ENCODE measurements around the gene FEZF1.

Gene FEZF1

DNA sequence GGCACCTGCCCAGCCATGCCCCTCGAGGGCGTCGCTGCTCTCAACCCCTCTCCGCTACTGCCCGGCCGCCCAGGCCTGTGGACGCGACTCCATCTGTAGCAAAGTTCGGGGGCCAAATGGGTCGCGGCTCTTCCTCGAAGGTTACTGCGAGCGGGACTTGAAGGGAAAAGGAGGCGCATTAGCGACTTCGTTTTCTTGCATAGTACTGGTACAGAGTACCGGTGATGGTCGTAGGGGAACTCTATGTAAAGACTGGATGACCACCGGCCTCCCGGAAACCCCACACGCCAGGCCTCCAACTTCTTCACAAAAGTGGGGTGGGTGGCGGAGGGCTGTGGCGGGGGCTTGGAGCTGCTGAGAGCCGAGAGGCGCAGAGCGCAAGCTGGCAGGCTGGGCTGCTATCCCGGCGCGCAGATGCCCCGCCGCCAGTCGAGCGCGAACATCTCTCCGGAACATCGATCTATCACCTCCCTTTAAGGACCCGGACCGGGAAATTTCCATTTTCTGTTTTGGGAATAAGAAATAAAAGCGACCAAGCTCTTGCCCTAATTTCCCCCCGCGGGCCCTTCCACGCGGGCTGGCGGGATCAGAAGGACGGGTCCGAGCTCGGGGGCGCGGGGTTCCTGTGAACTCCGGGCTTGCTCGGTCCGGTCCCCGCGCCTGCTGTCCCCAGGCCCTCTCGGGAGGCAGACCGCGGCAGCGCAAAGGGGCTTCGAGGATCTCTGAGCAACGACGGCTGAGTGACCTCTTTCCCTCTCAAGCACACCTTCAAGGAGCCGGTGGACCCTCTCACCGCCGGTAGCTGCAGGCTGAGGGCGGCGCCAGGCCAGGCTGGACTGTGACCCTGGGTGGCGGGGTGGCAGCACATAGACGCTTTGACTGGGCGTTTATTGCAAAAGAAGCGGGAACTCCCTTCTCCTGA is 12.2 kb upstream of the FEZF1 start:
- no peak for FAIRE-seq
- TF ChIP-seq TAF1 (IDR thresholded peaks at IDR 0.05; ENCODE audit: borderline replicate concordance, low read depth, low read length) = no peak
- DNase-seq (ENCODE audit: insufficient read length) = no peak

DNA sequence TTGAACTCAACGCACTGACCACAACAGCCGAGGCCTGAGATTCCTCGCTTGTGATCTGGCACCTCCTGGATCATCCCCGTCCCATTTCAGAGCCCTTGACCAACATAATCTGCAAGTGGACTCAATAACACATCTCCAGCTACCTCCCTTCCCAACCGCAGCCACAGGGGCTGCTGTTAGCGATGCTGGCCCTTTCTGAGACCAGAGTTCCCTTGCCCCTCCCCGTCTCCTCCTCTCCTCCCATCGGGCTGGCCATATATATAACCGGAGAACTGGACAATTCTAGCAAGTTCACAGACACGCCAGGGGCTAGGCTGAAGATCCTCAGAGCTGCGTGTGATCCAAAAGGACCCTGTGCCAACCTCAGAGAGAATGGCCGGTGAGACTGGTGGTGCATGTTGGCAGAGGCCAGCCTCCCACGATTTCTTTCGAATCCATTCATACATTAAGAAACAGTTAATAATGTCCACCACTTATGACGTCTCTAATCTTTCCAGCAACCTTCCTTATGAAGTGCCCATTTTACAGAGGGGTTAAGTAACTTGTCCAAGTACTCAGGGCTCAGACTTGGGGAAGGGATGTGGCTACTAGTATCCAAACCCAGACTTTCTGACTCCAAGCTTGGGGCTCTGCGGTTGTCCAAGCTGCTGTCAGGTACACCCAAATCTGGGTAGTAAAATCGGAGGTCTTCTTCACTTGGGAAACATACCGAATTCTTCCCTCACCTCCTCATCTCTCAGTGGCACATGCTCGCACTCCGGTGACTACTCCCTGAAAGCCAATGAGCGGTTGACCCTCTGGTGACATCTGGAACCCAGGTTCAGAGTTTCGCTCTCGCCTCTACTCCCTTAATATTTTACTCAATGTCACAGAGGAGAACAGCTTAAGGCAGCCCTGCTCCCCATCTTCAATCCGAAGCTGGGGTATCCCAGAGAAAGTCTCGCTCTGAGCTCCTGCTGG is 11.2 kb upstream of the FEZF1 start:
- DNase-seq (ENCODE audit: insufficient read length) (no peak), FAIRE-seq (no peak)
- no peak for TF ChIP-seq POLR2A (IDR thresholded peaks at IDR 0.05; ENCODE audit: low read depth, low read length)
- TF ChIP-seq POLR2AphosphoS5 (IDR thresholded peaks at IDR 0.05; ENCODE audit: low read depth, low read length) = no peak

DNA sequence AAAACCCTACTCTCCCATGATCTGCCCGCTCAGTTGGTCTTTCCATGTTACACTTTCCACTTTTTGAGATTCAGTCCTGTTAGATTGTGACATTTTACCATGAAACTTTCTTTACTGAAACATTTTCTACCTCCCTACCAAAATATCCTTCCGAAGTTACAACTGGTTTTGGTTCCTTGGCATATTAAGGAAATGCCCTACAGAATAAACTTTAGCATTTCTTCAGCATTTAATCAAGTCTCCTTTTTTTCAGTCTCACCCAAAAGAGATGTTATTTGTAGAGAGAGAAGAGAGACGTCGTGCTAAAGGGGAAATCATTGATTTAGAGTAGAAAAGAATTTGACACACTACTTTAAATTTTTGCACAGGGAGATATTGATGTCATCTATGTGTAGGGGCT is 9.7 kb upstream of the FEZF1 start:
- no peak for FAIRE-seq
- no peak for TF ChIP-seq TAF1 (IDR thresholded peaks at IDR 0.05; ENCODE audit: borderline replicate concordance, low read depth, low read length)
- no peak for TF ChIP-seq POLR2AphosphoS5 (IDR thresholded peaks at IDR 0.05; ENCODE audit: low read depth, low read length)
- no peak for TF ChIP-seq POLR2A (IDR thresholded peaks at IDR 0.05; ENCODE audit: low read depth, low read length)
- no peak for DNase-seq (ENCODE audit: insufficient read length)

DNA sequence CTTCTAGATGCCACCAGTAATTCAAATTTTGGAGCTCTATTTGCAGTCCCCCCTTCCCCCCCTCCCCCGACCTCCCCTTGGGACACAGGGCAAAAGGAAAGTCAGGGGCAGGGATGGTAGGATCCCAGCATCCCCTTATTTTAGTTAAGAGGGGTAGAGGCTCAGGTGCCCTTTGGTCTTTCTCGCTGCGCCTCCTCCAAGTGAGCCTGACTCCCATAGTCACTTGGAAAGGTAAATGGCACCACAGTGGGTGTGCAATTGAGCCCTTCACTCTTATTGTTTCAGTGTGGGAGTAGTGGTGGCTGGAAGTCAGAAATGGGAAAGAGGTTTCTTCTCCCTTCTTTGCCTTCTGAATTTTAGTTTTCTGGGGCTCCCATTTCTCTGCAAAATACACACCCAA is 8.2 kb upstream of the FEZF1 start:
- no peak for TF ChIP-seq TAF1 (IDR thresholded peaks at IDR 0.05; ENCODE audit: borderline replicate concordance, low read depth, low read length)
- TF ChIP-seq POLR2A (IDR thresholded peaks at IDR 0.05; ENCODE audit: low read depth, low read length) = no peak
- TF ChIP-seq POLR2AphosphoS5 (IDR thresholded peaks at IDR 0.05; ENCODE audit: low read depth, low read length) = no peak
- DNase-seq (ENCODE audit: insufficient read length) = no peak
- FAIRE-seq = no peak

DNA sequence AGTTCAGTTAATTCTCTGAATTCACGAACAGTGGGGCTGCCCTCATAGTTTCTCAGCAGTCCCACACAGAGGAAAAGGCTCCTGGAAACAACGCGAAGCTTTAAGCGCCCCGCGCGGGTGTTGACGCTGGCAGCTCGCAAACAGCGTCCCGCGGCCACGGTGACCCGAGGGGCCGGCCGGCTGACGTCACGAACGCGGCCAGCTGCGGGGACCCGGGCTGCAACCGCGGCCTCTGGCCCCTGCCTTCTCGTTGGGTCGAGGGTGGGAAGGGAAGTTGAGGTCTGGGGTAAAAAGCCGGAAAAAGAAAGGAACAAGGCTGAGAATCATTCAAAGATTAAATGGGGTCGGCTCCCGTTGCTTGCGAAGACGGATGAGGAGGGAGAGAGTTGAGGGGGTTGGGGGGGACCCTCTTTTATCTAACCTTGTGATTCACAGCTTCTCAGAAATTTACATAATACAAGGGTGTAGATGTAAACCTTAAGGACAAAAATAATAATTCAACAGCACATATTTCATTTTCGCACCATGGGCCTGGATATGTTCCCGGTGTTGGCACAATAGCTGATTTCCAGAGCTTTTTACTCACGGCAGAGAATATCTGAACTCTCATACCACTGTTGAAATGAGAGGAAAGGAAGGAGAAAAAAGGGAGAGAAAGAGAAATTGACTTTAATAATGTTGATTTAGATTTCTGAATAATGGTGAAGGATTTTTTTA is 7.3 kb upstream of the FEZF1 start:
- FAIRE-seq = no peak
- DNase-seq (ENCODE audit: insufficient read length) = no peak
- no peak for TF ChIP-seq TAF1 (IDR thresholded peaks at IDR 0.05; ENCODE audit: borderline replicate concordance, low read depth, low read length)
- TF ChIP-seq POLR2AphosphoS5 (IDR thresholded peaks at IDR 0.05; ENCODE audit: low read depth, low read length) = no peak
- TF ChIP-seq POLR2A (IDR thresholded peaks at IDR 0.05; ENCODE audit: low read depth, low read length) = no peak

DNA sequence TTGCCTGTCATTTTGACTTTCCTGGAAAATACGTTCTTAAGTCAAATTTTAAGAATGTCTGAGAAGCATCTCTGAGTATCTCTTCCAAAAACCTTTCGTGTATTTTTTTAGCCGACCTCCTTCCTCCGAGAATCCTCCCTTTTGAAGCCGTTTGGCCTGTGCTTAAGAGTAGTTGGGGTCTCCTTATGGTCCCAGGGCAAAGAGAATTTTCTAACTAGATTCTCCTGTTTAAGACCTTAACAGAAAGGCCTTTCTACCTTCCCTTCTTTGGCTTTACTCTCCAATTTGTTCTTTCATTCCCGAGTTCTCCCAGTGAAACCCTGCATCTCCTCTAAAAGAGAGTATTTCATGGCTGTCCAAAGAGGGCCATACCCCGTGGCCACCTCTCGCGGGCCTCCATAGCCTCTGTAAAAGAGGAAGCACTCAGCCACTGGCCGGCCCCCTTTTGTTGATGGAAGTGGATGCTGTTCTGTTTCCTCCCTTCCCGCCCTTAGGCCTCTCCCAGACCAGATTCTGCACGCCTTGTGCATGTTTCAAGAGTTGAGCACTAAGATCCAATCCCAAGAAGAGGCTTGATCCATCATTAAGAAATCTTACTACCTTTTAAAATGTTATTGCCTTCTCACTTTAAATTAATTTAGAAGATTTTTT is 6.6 kb upstream of the FEZF1 start:
- no peak for DNase-seq (ENCODE audit: insufficient read length)
- FAIRE-seq = no peak

DNA sequence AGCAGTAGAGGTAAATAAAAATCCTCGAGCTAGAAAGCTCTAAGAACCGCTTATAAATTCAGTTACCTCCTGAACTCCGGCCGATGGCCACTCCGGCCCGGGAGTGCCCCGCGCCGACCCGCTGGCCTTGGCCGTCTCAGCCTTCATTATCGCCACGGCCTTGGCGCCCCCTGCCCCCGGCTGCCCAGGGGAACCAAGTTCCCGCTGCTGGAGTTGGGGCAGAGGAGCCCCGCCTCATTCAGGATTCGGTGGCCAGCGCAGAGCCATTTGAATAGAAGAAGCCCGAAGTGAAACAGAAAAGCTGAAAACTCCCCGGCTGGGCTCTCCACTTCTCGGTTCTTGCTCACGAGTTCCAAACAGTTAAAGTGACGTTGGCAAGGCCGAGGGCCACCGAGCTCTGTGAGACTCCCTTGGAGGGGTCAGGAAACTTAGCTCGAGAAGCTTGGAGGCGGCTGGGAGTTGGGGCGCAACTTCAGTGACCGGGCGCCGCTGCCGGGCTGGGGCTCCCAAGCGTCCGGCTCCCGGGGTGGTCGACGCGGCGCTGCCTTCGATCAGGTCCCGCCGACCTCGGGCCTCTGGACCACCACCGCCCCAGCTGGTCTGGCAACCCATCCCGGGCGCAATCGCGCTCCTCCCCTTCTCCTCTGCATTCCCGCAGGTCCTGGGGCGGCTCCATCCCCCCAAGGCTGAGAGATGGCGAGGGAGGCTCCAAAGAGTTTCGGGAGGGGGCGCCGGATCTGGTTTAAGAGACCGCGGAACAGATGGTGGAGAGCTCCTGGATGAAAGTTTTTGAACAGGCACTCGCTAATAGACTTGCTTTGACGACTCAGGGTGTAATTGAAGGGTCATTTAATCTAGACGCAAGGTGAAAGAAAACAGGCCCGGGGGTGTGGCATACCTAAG is 5.8 kb upstream of the FEZF1 start:
- TF ChIP-seq TAF1 (IDR thresholded peaks at IDR 0.05; ENCODE audit: borderline replicate concordance, low read depth, low read length) (no peak), POLR2A (IDR thresholded peaks at IDR 0.05; ENCODE audit: low read depth, low read length) (no peak), POLR2AphosphoS5 (IDR thresholded peaks at IDR 0.05; ENCODE audit: low read depth, low read length) (no peak)
- no peak for FAIRE-seq
- DNase-seq (ENCODE audit: insufficient read length) = no peak

More for the DNA sequence above, 6.6 kb upstream of the FEZF1 start:
- no peak for TF ChIP-seq POLR2AphosphoS5 (IDR thresholded peaks at IDR 0.05; ENCODE audit: low read depth, low read length)
- TF ChIP-seq TAF1 (IDR thresholded peaks at IDR 0.05; ENCODE audit: borderline replicate concordance, low read depth, low read length) = no peak
- no peak for TF ChIP-seq POLR2A (IDR thresholded peaks at IDR 0.05; ENCODE audit: low read depth, low read length)

DNA sequence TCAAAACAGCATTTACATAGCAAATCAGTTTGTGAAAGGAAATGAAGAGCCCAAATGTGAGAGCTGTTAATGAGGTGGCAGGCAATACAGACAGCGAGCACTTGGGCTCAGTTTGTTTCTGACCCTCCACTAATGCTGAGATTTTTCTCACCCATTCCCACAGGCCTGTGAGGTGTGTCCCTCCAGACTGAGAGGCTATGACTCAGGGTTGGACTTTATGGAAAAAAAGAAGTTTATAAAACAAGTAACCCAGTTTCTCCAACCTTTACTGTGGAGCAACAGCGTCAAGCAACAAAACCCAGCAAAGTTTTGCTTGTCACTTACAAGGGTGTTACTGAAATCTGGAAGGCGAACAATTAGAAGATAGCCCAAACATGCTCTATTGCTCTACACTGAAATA is 4.9 kb upstream of the FEZF1 start:
- DNase-seq (ENCODE audit: insufficient read length) (no peak), FAIRE-seq (no peak)
- no peak for TF ChIP-seq TAF1 (IDR thresholded peaks at IDR 0.05; ENCODE audit: borderline replicate concordance, low read depth, low read length)
- TF ChIP-seq POLR2AphosphoS5 (IDR thresholded peaks at IDR 0.05; ENCODE audit: low read depth, low read length) = no peak
- TF ChIP-seq POLR2A (IDR thresholded peaks at IDR 0.05; ENCODE audit: low read depth, low read length) = no peak

DNA sequence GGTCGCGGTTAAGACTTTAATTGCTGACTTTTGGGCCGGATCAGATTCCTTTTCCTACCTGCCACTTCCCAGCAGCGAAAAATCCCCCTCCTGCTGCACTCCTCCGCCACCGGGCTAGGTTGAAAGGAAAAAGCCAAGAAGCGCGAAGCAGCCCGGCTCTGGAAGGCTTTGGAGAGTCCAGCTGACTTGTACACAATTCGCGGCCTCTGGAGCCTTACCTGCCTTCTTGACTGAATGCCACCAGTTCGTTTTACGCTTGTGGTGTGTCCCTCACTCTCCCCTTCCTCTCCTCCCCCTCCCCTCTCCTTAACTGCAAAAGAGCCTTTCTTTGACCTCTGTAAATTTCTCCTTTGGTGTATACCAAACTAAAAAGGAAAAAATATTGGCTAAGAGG is 2.7 kb upstream of the FEZF1 start:
- no peak for FAIRE-seq
- TF ChIP-seq POLR2AphosphoS5 (IDR thresholded peaks at IDR 0.05; ENCODE audit: low read depth, low read length) (no peak), POLR2A (IDR thresholded peaks at IDR 0.05; ENCODE audit: low read depth, low read length) (no peak)
- DNase-seq (ENCODE audit: insufficient read length) = no peak

Data from GM12892 (cell line).